ENCODE data around the gene FNBP1.

FNBP1 gene

DNA sequence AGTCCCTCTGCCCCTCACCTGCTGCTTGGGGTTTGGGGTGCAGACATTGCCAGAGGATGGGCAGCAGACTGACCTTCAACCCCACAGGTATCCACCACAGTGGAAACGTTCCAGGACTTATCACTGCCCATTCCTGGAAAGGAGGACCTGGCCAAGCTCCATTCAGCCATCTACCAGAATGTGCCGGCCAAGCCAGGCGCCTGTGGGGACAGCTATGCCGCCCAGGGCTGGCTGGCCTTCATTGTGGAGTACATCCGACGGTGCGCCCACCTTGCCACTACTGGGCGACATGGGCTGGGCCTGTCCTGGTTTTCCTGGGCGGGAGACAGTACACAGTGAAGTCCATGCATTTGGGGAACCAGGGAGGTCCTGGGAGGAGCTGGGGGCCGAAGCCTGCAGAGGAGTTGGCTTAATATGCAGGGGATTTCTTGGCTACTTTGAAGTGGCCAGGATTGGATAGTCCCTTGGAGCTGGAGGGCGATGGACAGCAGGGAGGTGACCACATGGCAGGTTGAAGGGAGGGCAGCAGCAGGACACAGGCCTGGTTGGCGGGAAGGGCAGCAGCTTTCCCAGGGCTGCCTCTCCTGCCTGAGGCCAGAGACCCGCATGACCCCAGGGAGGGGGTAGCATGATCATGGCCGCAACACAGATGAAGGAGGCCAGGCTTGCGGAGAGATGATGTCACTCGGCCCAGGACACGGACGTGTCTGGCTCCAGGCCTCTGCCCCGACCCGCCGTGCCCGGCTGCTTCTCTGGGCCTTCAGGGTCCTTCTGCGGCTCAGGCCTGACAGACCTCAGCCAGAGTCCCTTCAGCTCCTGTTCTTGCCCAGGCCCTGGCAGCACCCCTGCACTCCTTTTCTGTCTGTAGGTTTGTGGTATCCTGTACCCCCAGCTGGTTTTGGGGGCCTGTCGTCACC is 173.1 kb downstream of the FNBP1 start:
- POLR2A ChIA-PET = interaction anchor here (0.5 kb wide), 2 partner anchors 17 to 44 kb away, joined by 3 to 6 read pairs; no protein-coding TSS in a partner anchor
- CTCF ChIA-PET = interaction anchor here (0.6 to 0.7 kb wide), 2 partner anchors 32 to 336 kb away, joined by 3 to 7 read pairs; no protein-coding TSS in a partner anchor
- H3K27ac ChIP-seq (ENCODE audit: extremely low read depth, low read depth, low read length) = no peak overlapping the region

More for the DNA sequence above, 173.1 kb downstream of the FNBP1 start:
- peaks cover 0 to 27% of the 10 kb centered on the region in 2 experiments; a peak in 1 of 3 replicates for H3K36me3 ChIP-seq (ENCODE audit: control insufficient read depth in 2 of 2, insufficient read depth in 1 of 2, low read length in 2 of 2)
- TF ChIP-seq, protein P1, sequence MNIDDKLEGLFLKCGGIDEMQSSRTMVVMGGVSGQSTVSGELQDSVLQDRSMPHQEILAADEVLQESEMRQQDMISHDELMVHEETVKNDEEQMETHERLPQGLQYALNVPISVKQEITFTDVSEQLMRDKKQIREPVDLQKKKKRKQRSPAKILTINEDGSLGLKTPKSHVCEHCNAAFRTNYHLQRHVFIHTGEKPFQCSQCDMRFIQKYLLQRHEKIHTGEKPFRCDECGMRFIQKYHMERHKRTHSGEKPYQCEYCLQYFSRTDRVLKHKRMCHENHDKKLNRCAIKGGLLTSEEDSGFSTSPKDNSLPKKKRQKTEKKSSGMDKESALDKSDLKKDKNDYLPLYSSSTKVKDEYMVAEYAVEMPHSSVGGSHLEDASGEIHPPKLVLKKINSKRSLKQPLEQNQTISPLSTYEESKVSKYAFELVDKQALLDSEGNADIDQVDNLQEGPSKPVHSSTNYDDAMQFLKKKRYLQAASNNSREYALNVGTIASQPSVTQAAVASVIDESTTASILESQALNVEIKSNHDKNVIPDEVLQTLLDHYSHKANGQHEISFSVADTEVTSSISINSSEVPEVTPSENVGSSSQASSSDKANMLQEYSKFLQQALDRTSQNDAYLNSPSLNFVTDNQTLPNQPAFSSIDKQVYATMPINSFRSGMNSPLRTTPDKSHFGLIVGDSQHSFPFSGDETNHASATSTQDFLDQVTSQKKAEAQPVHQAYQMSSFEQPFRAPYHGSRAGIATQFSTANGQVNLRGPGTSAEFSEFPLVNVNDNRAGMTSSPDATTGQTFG (tag by site-specific recombination; IDR thresholded peaks at IDR 0.05; ENCODE audit: borderline replicate concordance) = no peak
- TF ChIP-seq ZSCAN30 (tag by site-specific recombination; IDR thresholded peaks at IDR 0.05) = no peak
- no peak for TF ChIP-seq INSM2 (tag by site-specific recombination; IDR thresholded peaks at IDR 0.05)
- TF ChIP-seq, protein P2, sequence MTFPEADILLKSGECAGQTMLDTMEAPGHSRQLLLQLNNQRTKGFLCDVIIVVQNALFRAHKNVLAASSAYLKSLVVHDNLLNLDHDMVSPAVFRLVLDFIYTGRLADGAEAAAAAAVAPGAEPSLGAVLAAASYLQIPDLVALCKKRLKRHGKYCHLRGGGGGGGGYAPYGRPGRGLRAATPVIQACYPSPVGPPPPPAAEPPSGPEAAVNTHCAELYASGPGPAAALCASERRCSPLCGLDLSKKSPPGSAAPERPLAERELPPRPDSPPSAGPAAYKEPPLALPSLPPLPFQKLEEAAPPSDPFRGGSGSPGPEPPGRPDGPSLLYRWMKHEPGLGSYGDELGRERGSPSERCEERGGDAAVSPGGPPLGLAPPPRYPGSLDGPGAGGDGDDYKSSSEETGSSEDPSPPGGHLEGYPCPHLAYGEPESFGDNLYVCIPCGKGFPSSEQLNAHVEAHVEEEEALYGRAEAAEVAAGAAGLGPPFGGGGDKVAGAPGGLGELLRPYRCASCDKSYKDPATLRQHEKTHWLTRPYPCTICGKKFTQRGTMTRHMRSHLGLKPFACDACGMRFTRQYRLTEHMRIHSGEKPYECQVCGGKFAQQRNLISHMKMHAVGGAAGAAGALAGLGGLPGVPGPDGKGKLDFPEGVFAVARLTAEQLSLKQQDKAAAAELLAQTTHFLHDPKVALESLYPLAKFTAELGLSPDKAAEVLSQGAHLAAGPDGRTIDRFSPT (tag by site-specific recombination; IDR thresholded peaks at IDR 0.05) = no peak
- no peak for TF ChIP-seq ZNF114 (tag by site-specific recombination; IDR thresholded peaks at IDR 0.05)
- no peak for TF ChIP-seq ZNF362 (tag by site-specific recombination; IDR thresholded peaks at IDR 0.05)
- TF ChIP-seq ZFP41 (tag by site-specific recombination; IDR thresholded peaks at IDR 0.05; ENCODE audit: borderline replicate concordance) = no peak
- TF ChIP-seq YY2 (tag by site-specific recombination; IDR thresholded peaks at IDR 0.05) = no peak
- no peak for TF ChIP-seq ZNF571 (tag by site-specific recombination; IDR thresholded peaks at IDR 0.05)
- no peak for TF ChIP-seq ZNF133 (tag by site-specific recombination; IDR thresholded peaks at IDR 0.05)
- TF ChIP-seq ZNF140 (tag by site-specific recombination; IDR thresholded peaks at IDR 0.05) = no peak
- no peak for TF ChIP-seq ZSCAN23 (tag by site-specific recombination; IDR thresholded peaks at IDR 0.05)
- no peak for TF ChIP-seq ZIC2 (tag by site-specific recombination; IDR thresholded peaks at IDR 0.05)
- TF ChIP-seq HOXC10 (CRISPR knock-in tag; IDR thresholded peaks at IDR 0.05) = no peak
- no peak for TF ChIP-seq BCL11B (tag by site-specific recombination; IDR thresholded peaks at IDR 0.05; ENCODE audit: low read depth)
- TF ChIP-seq, protein P3, sequence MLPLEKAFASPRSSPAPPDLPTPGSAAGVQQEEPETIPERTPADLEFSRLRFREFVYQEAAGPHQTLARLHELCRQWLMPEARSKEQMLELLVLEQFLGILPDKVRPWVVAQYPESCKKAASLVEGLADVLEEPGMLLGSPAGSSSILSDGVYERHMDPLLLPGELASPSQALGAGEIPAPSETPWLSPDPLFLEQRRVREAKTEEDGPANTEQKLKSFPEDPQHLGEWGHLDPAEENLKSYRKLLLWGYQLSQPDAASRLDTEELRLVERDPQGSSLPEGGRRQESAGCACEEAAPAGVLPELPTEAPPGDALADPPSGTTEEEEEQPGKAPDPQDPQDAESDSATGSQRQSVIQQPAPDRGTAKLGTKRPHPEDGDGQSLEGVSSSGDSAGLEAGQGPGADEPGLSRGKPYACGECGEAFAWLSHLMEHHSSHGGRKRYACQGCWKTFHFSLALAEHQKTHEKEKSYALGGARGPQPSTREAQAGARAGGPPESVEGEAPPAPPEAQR (tag by site-specific recombination; IDR thresholded peaks at IDR 0.05) = no peak
- H3K4me3 ChIP-seq (ENCODE audit: low read depth, low read length) = no peak overlapping the region
- no peaks in the 10 kb centered on the region for H3K4me1 ChIP-seq (ENCODE audit: control insufficient read depth, insufficient read depth, low read length)
- H3K9me3 ChIP-seq (ENCODE audit: control insufficient read depth, insufficient read depth, low read depth, low read length) = no peaks in the 10 kb centered on the region
